HL-60 (cell line): Measurements from ENCODE around the gene EGFR.

Experiments
- DNase-seq, 2 experiments: peaks; one replicate each; pipeline ENCODE4 v3.0.0-alpha.2; 2010 to 2020; ENCODE audit warnings: low read depth in 1 of 2, low spot score in 1 of 2
- H3K27ac ChIP-seq: fragments of 250-450 bp; sonication (Bioruptor Pico); replicated peaks from 2 replicates; pipeline ENCODE4 v1.5.1; 2020; ENCODE audit warnings: mild to moderate bottlenecking, moderate library complexity
- H3K27me3 ChIP-seq: fragments of 250-450 bp; sonication (Bioruptor Pico); 2 replicates; pipeline ENCODE4 v1.5.1; 2021; ENCODE audit warnings: mild to moderate bottlenecking, moderate library complexity; ENCODE audit not compliant: insufficient read depth, poor library complexity, severe bottlenecking
- H3K4me3 ChIP-seq: replicated peaks from 2 replicates; pipeline ENCODE4 v1.5.1; 2011; ENCODE audit warnings: mild to moderate bottlenecking, control low read depth, low read length; ENCODE audit not compliant: insufficient read depth
- CTCF ChIP-seq: IDR thresholded peaks from one replicate; pipeline ENCODE4 v1.5.1; 2011; ENCODE audit warnings: low read length, control low read depth, inconsistent platforms; ENCODE audit not compliant: insufficient read depth
- GABPA ChIP-seq: IDR thresholded peaks from 2 replicates; pipeline ENCODE4 v1.6.1; 2012; ENCODE audit warnings: low read depth
- POLR2AphosphoS5 ChIP-seq: IDR thresholded peaks from 2 replicates; pipeline ENCODE4 v1.6.1; 2012; ENCODE audit warnings: low read depth
- REST ChIP-seq: IDR thresholded peaks from 2 replicates; pipeline ENCODE4 v1.6.1; 2012; ENCODE audit warnings: low read depth; ENCODE audit not compliant: insufficient replicate concordance
- SPI1 ChIP-seq: IDR thresholded peaks from 2 replicates; pipeline ENCODE4 v1.6.1; 2012; ENCODE audit warnings: low read depth, mild to moderate bottlenecking, borderline replicate concordance

The EGFR gene

GRCh38 chr7:55043691-55044370, 25.0 kb downstream of the EGFR start:
- Histone ChIP-seq H3K4me3 (no peak overlapping the region), H3K27me3 (no peaks in the 10 kb centered on the region), H3K27ac (no peak overlapping the region)
- no peak for DNase-seq
- TF ChIP-seq REST (no peak), SPI1 (no peak), CTCF (no peak), POLR2AphosphoS5 (no peak), GABPA (no peak)

- TF ChIP-seq REST = no peak
- TF ChIP-seq CTCF = no peak
- no peak for TF ChIP-seq SPI1
- no peak for TF ChIP-seq GABPA
- TF ChIP-seq POLR2AphosphoS5 = no peak
- Histone ChIP-seq H3K27me3 (no peaks in the 10 kb centered on the region), H3K4me3 (no peak overlapping the region), H3K27ac (no peak overlapping the region)
- no peak for DNase-seq
These were observed 25.5 kb downstream of the EGFR start for GRCh38 chr7:55044371-55044717.

- no peak overlapping the region for H3K27ac ChIP-seq
These were observed 26.0 kb downstream of the EGFR start for GRCh38 chr7:55044791-55045190.

GRCh38 chr7:55046582-55047342, 27.9 kb downstream of the EGFR start:
- H3K27ac ChIP-seq = no peak overlapping the region
- DNase-seq = no peak
- no peak for TF ChIP-seq CTCF
- TF ChIP-seq POLR2AphosphoS5 = no peak
- no peak for TF ChIP-seq GABPA
- no peak for TF ChIP-seq REST
- TF ChIP-seq SPI1 = no peak
- H3K4me3 ChIP-seq = no peak overlapping the region
- H3K27me3 ChIP-seq = no peaks in the 10 kb centered on the region

More at GRCh38 chr7:55044791-55045190, 26.0 kb downstream of the EGFR start:
- no peak overlapping the region for H3K4me3 ChIP-seq
- no peak for TF ChIP-seq POLR2AphosphoS5
- no peak for DNase-seq
- no peaks in the 10 kb centered on the region for H3K27me3 ChIP-seq
